ENCODE results near the gene COL7A1. TPM values are rescaled to one million over a fixed set of nuclear protein-coding genes. Genes with fewer than 3 reads are reported as not detected.

The COL7A1 gene
- total and polyA plus RNA-seq, 2 experiments from 2014 or later = 4.0 to 7.9 TPM

DNA sequence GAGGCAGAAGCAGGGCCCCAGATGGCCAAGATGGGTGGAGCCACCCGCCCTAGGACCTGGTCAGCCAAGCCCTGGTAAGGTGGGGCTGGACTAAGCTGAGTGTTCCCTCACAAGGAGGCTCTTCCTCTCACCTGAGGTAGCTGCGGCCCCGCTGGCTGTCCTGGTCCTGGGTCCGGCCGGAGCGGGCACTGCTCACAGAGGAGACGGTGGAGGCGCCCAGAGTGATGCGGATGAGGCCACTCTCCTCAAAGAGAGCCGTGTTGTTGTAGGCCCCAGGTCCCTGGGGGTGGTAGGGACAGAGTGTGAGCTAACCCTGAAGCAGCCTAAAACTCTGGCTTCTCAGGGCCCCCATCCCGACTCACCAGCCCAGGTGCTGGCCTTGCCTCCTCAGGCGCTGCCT is 47.5 kb upstream of the COL7A1 start:
- Histone ChIP-seq H3K27ac (ENCODE audit: low read depth) (no peak overlapping the region), H3K79me2 (replicated peaks; ENCODE audit: insufficient read depth) (no peaks in the 10 kb centered on the region), H4K20me1 (replicated peaks; ENCODE audit: insufficient read depth) (no peaks in the 10 kb centered on the region), H3K9me2 (ENCODE audit: insufficient read depth) (no peaks in the 10 kb centered on the region), H3K36me3 (ENCODE audit: insufficient read depth) (no peaks in the 10 kb centered on the region; the same call in 1 of the 2 replicates), H3K4me2 (no peak overlapping the region), H3K4me1 (ENCODE audit: insufficient read depth) (no peaks in the 10 kb centered on the region; the same call in 1 of the 2 replicates), H3K4me3 (no peak overlapping the region), H3F3A (replicated peaks; ENCODE audit: low read depth) (no peaks in the 10 kb centered on the region; the same call in 1 of the 2 replicates), H2AFZ (no peak overlapping the region), H3K27me3 (ENCODE audit: insufficient read depth) (no peaks in the 10 kb centered on the region)
- Mint-ChIP-seq H3K4me3 (no peak overlapping the region), H3K27me3 (ENCODE audit: insufficient read depth, low read depth, poor library complexity) (peaks cover 15% of the 10 kb centered on the region), H3K36me3 (ENCODE audit: low read depth) (peaks cover 34% of the 10 kb centered on the region), H3K4me1 (peaks cover 8% of the 10 kb centered on the region), H3K27ac (no peak overlapping the region), H3K9me3 (no peaks in the 10 kb centered on the region)
- ATAC-seq = no peak
- TF ChIP-seq, protein P1, sequence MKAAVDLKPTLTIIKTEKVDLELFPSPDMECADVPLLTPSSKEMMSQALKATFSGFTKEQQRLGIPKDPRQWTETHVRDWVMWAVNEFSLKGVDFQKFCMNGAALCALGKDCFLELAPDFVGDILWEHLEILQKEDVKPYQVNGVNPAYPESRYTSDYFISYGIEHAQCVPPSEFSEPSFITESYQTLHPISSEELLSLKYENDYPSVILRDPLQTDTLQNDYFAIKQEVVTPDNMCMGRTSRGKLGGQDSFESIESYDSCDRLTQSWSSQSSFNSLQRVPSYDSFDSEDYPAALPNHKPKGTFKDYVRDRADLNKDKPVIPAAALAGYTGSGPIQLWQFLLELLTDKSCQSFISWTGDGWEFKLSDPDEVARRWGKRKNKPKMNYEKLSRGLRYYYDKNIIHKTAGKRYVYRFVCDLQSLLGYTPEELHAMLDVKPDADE (IDR thresholded peaks at IDR 0.05) = no peak
- TF ChIP-seq POLR2AphosphoS5 (IDR thresholded peaks at IDR 0.05; ENCODE audit: low read depth) (no peak), CREB1 (CRISPR knock-in tag; IDR thresholded peaks at IDR 0.05; ENCODE audit: low read depth) (no peak), ZNF331 (CRISPR knock-in tag; IDR thresholded peaks at IDR 0.05; ENCODE audit: low read depth) (no peak), NANOG (IDR thresholded peaks at IDR 0.05; ENCODE audit: borderline replicate concordance) (no peak), JUNB (IDR thresholded peaks at IDR 0.05; ENCODE audit: unreplicated experiment) (no peak), EZH2 (IDR thresholded peaks at IDR 0.05; ENCODE audit: low read depth, unreplicated experiment) (no peak), ZNF114 (CRISPR knock-in tag; IDR thresholded peaks at IDR 0.05) (no peak), EZH2phosphoT487 (IDR thresholded peaks at IDR 0.05; ENCODE audit: unreplicated experiment) (no peak)
- TF ChIP-seq, protein P2, sequence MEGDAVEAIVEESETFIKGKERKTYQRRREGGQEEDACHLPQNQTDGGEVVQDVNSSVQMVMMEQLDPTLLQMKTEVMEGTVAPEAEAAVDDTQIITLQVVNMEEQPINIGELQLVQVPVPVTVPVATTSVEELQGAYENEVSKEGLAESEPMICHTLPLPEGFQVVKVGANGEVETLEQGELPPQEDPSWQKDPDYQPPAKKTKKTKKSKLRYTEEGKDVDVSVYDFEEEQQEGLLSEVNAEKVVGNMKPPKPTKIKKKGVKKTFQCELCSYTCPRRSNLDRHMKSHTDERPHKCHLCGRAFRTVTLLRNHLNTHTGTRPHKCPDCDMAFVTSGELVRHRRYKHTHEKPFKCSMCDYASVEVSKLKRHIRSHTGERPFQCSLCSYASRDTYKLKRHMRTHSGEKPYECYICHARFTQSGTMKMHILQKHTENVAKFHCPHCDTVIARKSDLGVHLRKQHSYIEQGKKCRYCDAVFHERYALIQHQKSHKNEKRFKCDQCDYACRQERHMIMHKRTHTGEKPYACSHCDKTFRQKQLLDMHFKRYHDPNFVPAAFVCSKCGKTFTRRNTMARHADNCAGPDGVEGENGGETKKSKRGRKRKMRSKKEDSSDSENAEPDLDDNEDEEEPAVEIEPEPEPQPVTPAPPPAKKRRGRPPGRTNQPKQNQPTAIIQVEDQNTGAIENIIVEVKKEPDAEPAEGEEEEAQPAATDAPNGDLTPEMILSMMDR (conservative IDR thresholded peaks at IDR 0.05; ENCODE audit: low read depth in 2 of 2) = no peak
- TF ChIP-seq, protein P3, sequence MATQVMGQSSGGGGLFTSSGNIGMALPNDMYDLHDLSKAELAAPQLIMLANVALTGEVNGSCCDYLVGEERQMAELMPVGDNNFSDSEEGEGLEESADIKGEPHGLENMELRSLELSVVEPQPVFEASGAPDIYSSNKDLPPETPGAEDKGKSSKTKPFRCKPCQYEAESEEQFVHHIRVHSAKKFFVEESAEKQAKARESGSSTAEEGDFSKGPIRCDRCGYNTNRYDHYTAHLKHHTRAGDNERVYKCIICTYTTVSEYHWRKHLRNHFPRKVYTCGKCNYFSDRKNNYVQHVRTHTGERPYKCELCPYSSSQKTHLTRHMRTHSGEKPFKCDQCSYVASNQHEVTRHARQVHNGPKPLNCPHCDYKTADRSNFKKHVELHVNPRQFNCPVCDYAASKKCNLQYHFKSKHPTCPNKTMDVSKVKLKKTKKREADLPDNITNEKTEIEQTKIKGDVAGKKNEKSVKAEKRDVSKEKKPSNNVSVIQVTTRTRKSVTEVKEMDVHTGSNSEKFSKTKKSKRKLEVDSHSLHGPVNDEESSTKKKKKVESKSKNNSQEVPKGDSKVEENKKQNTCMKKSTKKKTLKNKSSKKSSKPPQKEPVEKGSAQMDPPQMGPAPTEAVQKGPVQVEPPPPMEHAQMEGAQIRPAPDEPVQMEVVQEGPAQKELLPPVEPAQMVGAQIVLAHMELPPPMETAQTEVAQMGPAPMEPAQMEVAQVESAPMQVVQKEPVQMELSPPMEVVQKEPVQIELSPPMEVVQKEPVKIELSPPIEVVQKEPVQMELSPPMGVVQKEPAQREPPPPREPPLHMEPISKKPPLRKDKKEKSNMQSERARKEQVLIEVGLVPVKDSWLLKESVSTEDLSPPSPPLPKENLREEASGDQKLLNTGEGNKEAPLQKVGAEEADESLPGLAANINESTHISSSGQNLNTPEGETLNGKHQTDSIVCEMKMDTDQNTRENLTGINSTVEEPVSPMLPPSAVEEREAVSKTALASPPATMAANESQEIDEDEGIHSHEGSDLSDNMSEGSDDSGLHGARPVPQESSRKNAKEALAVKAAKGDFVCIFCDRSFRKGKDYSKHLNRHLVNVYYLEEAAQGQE (IDR thresholded peaks at IDR 0.05; ENCODE audit: unreplicated experiment) = no peak
- DNase-seq (ENCODE audit: low spot score) = no peak
